ENCODE results near the gene PI3. TPM values are rescaled to one million over a fixed set of nuclear protein-coding genes. Genes with fewer than 3 reads are reported as not detected.

The PI3 gene
- total RNA-seq, 4 donors from 2014 or later = not detected

GRCh38 chr20:45164906-45165305 lies 9.8 kb upstream of the PI3 start:
- Histone ChIP-seq H3K9me3 (peaks cover 0 to 58% (median 2%) of the 10 kb centered on the region in 4 donors), H3K27me3 (no peaks in the 10 kb centered on the region), H3K4me1 (no peaks in the 10 kb centered on the region), H3K36me3 (no peaks in the 10 kb centered on the region), H3K27ac (no peak overlapping the region), H3K4me3 (no peak overlapping the region)
- DNase-seq (ENCODE audit: low spot score in 2 of 2) = no peak
- 83 to 91% methylated on average over 1 of the region's 1 CpG for WGBS, 2 donors
- TF ChIP-seq CTCF (IDR thresholded peaks at IDR 0.05) = no peak
- TF ChIP-seq POLR2A (IDR thresholded peaks at IDR 0.05) = no peak
- no peak for TF ChIP-seq EP300 (IDR thresholded peaks at IDR 0.05)

- no peak overlapping the region for H3K4me3 ChIP-seq
- H3K36me3 ChIP-seq = no peaks in the 10 kb centered on the region
- H3K27me3 ChIP-seq = no peaks in the 10 kb centered on the region
- H3K9me3 ChIP-seq = peaks cover 0 to 12% (median 0%) of the 10 kb centered on the region in 4 donors
- no peak for TF ChIP-seq POLR2A (IDR thresholded peaks at IDR 0.05)
- TF ChIP-seq EP300 (IDR thresholded peaks at IDR 0.05) = no peak
- no peak for TF ChIP-seq CTCF (IDR thresholded peaks at IDR 0.05)
- H3K27ac ChIP-seq = no peak overlapping the region
- no peak for DNase-seq (ENCODE audit: low spot score in 2 of 2)
- H3K4me1 ChIP-seq = no peaks in the 10 kb centered on the region
- WGBS, 2 donors = 32 to 44% methylated on average over 1 of the region's 1 CpG
These were observed 1.2 kb upstream of the PI3 start for GRCh38 chr20:45173522-45173921.

DNA sequence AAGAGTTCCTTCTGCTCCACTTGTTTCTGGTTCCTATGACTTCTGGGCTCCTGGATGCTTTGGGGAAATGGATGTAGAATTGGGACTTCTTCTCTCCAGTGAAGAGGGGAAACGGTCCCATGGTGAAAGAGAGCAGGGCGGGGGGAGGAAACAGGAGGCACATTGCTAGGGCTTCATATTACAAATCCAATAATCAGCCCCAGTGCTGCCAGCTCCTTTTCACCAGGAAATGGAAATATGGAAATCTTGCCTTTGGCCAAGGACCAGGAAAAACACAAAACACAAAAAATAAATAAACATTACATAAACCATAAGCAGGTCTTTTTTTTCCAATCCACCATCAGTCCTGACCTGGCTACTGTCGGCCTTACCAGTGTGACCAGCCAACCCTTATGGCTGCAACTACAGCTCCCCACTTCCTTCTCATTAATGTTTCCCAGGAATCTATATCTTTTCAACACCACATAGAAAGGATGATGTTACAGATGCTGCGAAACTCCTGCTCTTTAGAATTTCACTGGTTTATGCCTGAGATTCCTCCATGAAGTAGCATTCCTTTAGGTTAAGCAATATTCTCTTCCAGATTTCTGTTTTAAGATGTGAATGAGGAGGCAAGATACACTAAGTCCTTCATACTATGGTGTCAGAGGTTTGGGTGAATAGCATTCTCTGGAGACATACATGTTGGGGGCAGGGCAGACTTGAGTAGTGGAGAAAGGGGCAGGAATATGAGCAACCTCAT lies 2.0 kb downstream of the PI3 start:
- Histone ChIP-seq H3K27ac (no peak overlapping the region), H3K4me1 (no peaks in the 10 kb centered on the region), H3K27me3 (no peaks in the 10 kb centered on the region), H3K9me3 (no peaks in the 10 kb centered on the region), H3K36me3 (no peaks in the 10 kb centered on the region), H3K4me3 (no peak overlapping the region)
- WGBS, 2 donors = 56 to 72% methylated on average over 4 of the region's 4 CpGs
- TF ChIP-seq EP300 (IDR thresholded peaks at IDR 0.05) (no peak), POLR2A (IDR thresholded peaks at IDR 0.05) (no peak), CTCF (IDR thresholded peaks at IDR 0.05) (no peak)
- DNase-seq (ENCODE audit: low spot score in 2 of 2) = no peak

- no peaks in the 10 kb centered on the region for H3K36me3 ChIP-seq
- 37 to 66% methylated on average over 2 of the region's 2 CpGs for WGBS, 2 donors
- H3K4me3 ChIP-seq = no peak overlapping the region
- DNase-seq (ENCODE audit: low spot score in 2 of 2) = no peak
- no peaks in the 10 kb centered on the region for H3K4me1 ChIP-seq
- TF ChIP-seq POLR2A (IDR thresholded peaks at IDR 0.05) = no peak
- TF ChIP-seq CTCF (IDR thresholded peaks at IDR 0.05) = no peak
- TF ChIP-seq EP300 (IDR thresholded peaks at IDR 0.05) = no peak
- H3K27me3 ChIP-seq = no peaks in the 10 kb centered on the region
- no peak overlapping the region for H3K27ac ChIP-seq
- no peaks in the 10 kb centered on the region for H3K9me3 ChIP-seq
These were observed 4.5 kb downstream of the PI3 start for GRCh38 chr20:45179166-45179565.

- TF ChIP-seq CTCF (IDR thresholded peaks at IDR 0.05) (no peak), EP300 (IDR thresholded peaks at IDR 0.05) (no peak), POLR2A (IDR thresholded peaks at IDR 0.05) (no peak)
- H3K9me3 ChIP-seq = no peaks in the 10 kb centered on the region
- 47 to 54% methylated on average over 2 of the region's 2 CpGs for WGBS, 2 donors
- no peak overlapping the region for H3K4me3 ChIP-seq
- H3K27me3 ChIP-seq = no peaks in the 10 kb centered on the region
- DNase-seq (ENCODE audit: low spot score in 2 of 2) = no peak
- no peaks in the 10 kb centered on the region for H3K36me3 ChIP-seq
- no peak overlapping the region for H3K27ac ChIP-seq
- H3K4me1 ChIP-seq = no peaks in the 10 kb centered on the region
These were observed 6.9 kb downstream of the PI3 start for GRCh38 chr20:45181639-45182038.
